Hypothalamus (tissue), 51 donors: ENCODE data around the gene NR1I3.

Source experiments
- DNase-seq, 51 donors: peaks; one replicate each; lab custom pipeline; 2025; lab: John Stamatoyannopoulos, UW

The NR1I3 gene

GRCh38 chr1:161198194-161198896, 39.7 kb downstream of the NR1I3 start:
- peak in 31 of 51 donors; percentile 15 to 70 (median 41) for DNase-seq

- DNase-seq: peak in 1 of 51 donors; percentile 6
Observed at GRCh38 chr1:161197560-161198193, 40.3 kb downstream of the NR1I3 start.

GRCh38 chr1:161196521-161197451, 41.2 kb downstream of the NR1I3 start:
- peak in 8 of 51 donors; percentile 13 to 37 (median 20) for DNase-seq

GRCh38 chr1:161196111-161196510, 41.9 kb downstream of the NR1I3 start:
- DNase-seq: no peak

- DNase-seq: peak in 6 of 51 donors; percentile 10 to 21 (median 13)
Observed at GRCh38 chr1:161195171-161195570, 42.8 kb downstream of the NR1I3 start.

GRCh38 chr1:161193561-161194235, 44.3 kb downstream of the NR1I3 start:
- peak in 45 of 51 donors; percentile 19 to 88 (median 71) for DNase-seq

- DNase-seq: peak in 39 of 51 donors; percentile 14 to 72 (median 43)
Observed at GRCh38 chr1:161192476-161193465, 45.2 kb downstream of the NR1I3 start.

- DNase-seq: no peak
Observed at GRCh38 chr1:161191971-161192370, 46.0 kb downstream of the NR1I3 start.

GRCh38 chr1:161190962-161191521, 47.0 kb downstream of the NR1I3 start:
- peak in 22 of 51 donors; percentile 12 to 67 (median 34) for DNase-seq

GRCh38 chr1:161189036-161189435, 49.0 kb downstream of the NR1I3 start:
- no peak for DNase-seq

- no peak for DNase-seq
Observed at GRCh38 chr1:161188381-161188780, 49.6 kb downstream of the NR1I3 start.

GRCh38 chr1:161187311-161187710, 50.7 kb downstream of the NR1I3 start:
- DNase-seq: peak in 2 of 51 donors; percentile 15 to 23

- DNase-seq: peak in 2 of 51 donors; percentile 13 to 36
Observed at GRCh38 chr1:161185732-161186311, 52.2 kb downstream of the NR1I3 start.

GRCh38 chr1:161185282-161185682, 52.7 kb downstream of the NR1I3 start:
- peak in 30 of 51 donors; percentile 11 to 70 (median 34) for DNase-seq

- no peak for DNase-seq
Observed at GRCh38 chr1:161182214-161182613, 55.8 kb downstream of the NR1I3 start.

GRCh38 chr1:161180639-161181038, 57.4 kb downstream of the NR1I3 start:
- DNase-seq: no peak

- no peak for DNase-seq
Observed at GRCh38 chr1:161179698-161180097, 58.3 kb downstream of the NR1I3 start.
